NCI-H2081 treated with DMSO at 0.1 percent for 48 hours (cell line): Measurements from ENCODE around the gene SUPT6H.

ENCODE experiments used
- DNase-seq: peaks from one replicate; lab custom pipeline; 2025; lab: John Stamatoyannopoulos, UW

SUPT6H gene

GRCh38 chr17:28661635-28662526 lies at the start of gene SUPT6H, which contains the start of gene SDF2:
Gene SUPT6H, plus strand, starts transcription at chr17:28662205. Its CDS starts 11,197 bp downstream, at chr17:28673402.
Gene SDF2, minus strand, starts transcription at chr17:28661906. Its CDS starts 30 bp downstream, at chr17:28661876.
- DNase-seq = peak; percentile 41

GRCh38 chr17:28612531-28612930 lies 49.5 kb upstream of the SUPT6H start:
- no peak for DNase-seq

GRCh38 chr17:28612936-28613872 lies 48.8 kb upstream of the SUPT6H start:
- no peak for DNase-seq

- DNase-seq = no peak
Measured at GRCh38 chr17:28613931-28614381, 48.0 kb upstream of the SUPT6H start, which contains the start of gene RSKR. Gene RSKR, minus strand, starts transcription at chr17:28614185. Its CDS starts 24 bp downstream, at chr17:28614161.

GRCh38 chr17:28615260-28615940 lies 46.6 kb upstream of the SUPT6H start:
- DNase-seq = no peak

GRCh38 chr17:28616281-28616680 lies 45.7 kb upstream of the SUPT6H start:
- DNase-seq = no peak

- DNase-seq = no peak
Measured at GRCh38 chr17:28618464-28618863, 43.5 kb upstream of the SUPT6H start.

- no peak for DNase-seq
Measured at GRCh38 chr17:28620010-28620409, 42.0 kb upstream of the SUPT6H start.

- DNase-seq = no peak
Measured at GRCh38 chr17:28622186-28622585, 39.8 kb upstream of the SUPT6H start.

GRCh38 chr17:28623696-28624095 lies 38.3 kb upstream of the SUPT6H start:
- DNase-seq = no peak

- no peak for DNase-seq
Measured at GRCh38 chr17:28624148-28624547, 37.9 kb upstream of the SUPT6H start.

- DNase-seq = no peak
Measured at GRCh38 chr17:28626818-28627217, 35.2 kb upstream of the SUPT6H start.

- no peak for DNase-seq
Measured at GRCh38 chr17:28634206-28634865, 27.7 kb upstream of the SUPT6H start.

GRCh38 chr17:28635506-28635905 lies 26.5 kb upstream of the SUPT6H start:
- DNase-seq = no peak

GRCh38 chr17:28641579-28641978 lies 20.4 kb upstream of the SUPT6H start:
- no peak for DNase-seq

- DNase-seq = no peak
Measured at GRCh38 chr17:28643983-28644786, 17.8 kb upstream of the SUPT6H start.

- DNase-seq = peak; percentile 1
Measured at GRCh38 chr17:28644787-28645575, 17.0 kb upstream of the SUPT6H start, which contains the start of gene BLTP2. Gene BLTP2, minus strand, starts transcription at chr17:28645158. Its CDS starts 102 bp downstream, at chr17:28645056.

GRCh38 chr17:28645576-28645939 lies 16.4 kb upstream of the SUPT6H start:
- DNase-seq = no peak

- DNase-seq = no peak
Measured at GRCh38 chr17:28646039-28646754, 15.8 kb upstream of the SUPT6H start.
